LNCaP clone FGC (cell line): ENCODE measurements around the gene BICC1.

Experiments used
- DNase-seq: peaks from one replicate; pipeline ENCODE4 v3.0.0-alpha.2; 2011; ENCODE audit warnings: low read depth
- H3K4me3 ChIP-seq: 2 replicates; pipeline ENCODE4 v1.5.1; 2011; ENCODE audit warnings: mild to moderate bottlenecking, low read depth, low read length, control low read depth
- CTCF ChIP-seq: IDR thresholded peaks from 2 replicates; pipeline ENCODE4 v1.5.1; 2012; ENCODE audit warnings: mild to moderate bottlenecking; ENCODE audit not compliant: control insufficient read depth, insufficient read depth; ENCODE audit errors: extremely low read depth

Gene BICC1

GRCh38 chr10:58618158-58618676 lies 105.5 kb downstream of the BICC1 start:
- DNase-seq = no peak
- no peak for TF ChIP-seq CTCF
- H3K4me3 ChIP-seq = no peak overlapping the region

GRCh38 chr10:58621379-58622077 lies 108.9 kb downstream of the BICC1 start:
- no peak overlapping the region for H3K4me3 ChIP-seq
- DNase-seq = no peak
- TF ChIP-seq CTCF = no peak

GRCh38 chr10:58622246-58622645 lies 109.6 kb downstream of the BICC1 start:
- DNase-seq = no peak
- H3K4me3 ChIP-seq = no peak overlapping the region
- no peak for TF ChIP-seq CTCF

- no peak for DNase-seq
These were observed 112.4 kb downstream of the BICC1 start for GRCh38 chr10:58625070-58625469.

GRCh38 chr10:58627392-58627791 lies 114.7 kb downstream of the BICC1 start:
- DNase-seq = no peak
- H3K4me3 ChIP-seq = no peak overlapping the region
- TF ChIP-seq CTCF = no peak

More at GRCh38 chr10:58625070-58625469, 112.4 kb downstream of the BICC1 start:
- TF ChIP-seq CTCF = no peak
- H3K4me3 ChIP-seq = no peak overlapping the region

GRCh38 chr10:58631715-58632114 lies 119.0 kb downstream of the BICC1 start:
- no peak overlapping the region for H3K4me3 ChIP-seq
- TF ChIP-seq CTCF = no peak

GRCh38 chr10:58632216-58632615 lies 119.5 kb downstream of the BICC1 start:
- no peak for TF ChIP-seq CTCF
- H3K4me3 ChIP-seq = no peak overlapping the region

More at GRCh38 chr10:58631715-58632114, 119.0 kb downstream of the BICC1 start:
- DNase-seq = no peak

More at GRCh38 chr10:58632216-58632615, 119.5 kb downstream of the BICC1 start:
- no peak for DNase-seq
